Measurements from ENCODE around the gene IL1A.

GRCh38 chr2:112782234-112782799, 2.0 kb downstream of the IL1A start:
- TF ChIP-seq CTCF (IDR thresholded peaks at IDR 0.05) = no peak
- no peak for TF ChIP-seq EP300 (IDR thresholded peaks at IDR 0.05)
- TF ChIP-seq POLR2A (IDR thresholded peaks at IDR 0.05; ENCODE audit: low read depth) = no peak

Measured in esophagus muscularis mucosa (tissue), 4 donors.